Activated effector memory CD4-positive, alpha-beta T cell treated with Interleukin-2 at 50 U/mL for 16 hours (primary cell): ENCODE data around the gene TRAPPC3.

ENCODE experiments used
- DNase-seq: peaks from one replicate; pipeline ENCODE4 v3.0.0-alpha.2; 2020

Gene TRAPPC3

DNA sequence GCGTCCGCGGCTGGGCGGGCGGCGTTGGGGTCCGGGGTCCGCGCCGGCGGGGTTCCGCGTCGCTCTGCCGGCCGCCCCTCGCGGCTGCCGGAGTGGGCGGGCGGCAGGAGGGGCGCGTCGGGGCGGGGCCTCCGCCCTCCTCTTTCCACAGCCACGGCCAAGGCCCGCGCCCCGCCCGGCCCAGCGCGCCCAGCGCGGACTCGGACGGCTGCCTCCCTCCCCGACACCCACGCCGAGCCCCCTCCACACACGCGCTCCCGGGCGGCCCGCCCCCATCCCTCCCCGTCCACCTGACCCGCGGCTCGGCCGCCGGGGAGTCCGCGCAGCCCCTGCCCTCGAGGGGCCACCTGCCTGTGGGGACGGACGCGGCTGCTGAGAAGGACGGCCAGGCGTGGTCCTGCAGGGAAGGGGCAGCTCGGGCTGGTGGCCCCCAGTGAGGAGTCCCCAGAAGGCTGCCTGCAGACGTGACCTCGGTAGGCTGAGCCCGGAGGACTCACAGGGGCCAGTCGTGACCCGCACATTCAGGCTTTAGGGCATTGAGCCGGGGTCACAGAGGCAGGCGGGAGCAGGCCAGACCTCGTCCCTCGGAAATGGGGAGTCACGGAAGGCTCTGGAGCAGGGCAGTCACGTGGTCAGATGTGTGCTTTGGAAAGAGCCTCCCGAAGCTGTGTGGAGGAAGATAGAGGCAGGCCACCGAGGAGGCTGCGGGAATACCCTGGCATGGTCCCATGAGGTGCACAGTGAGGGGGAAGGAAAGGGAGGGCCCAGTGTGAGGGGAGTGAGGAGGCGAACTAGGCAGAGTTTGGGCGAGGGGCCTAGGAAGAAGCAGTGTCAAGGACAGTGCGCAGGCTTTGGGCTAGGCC, 23.9 kb downstream of the TRAPPC3 start, which contains the start of gene COL8A2:
TSS of gene COL8A2 (minus strand) at position 94 of the 863 bp plus-strand sequence. CDS start 24,980 bp downstream, outside the sequence.
- DNase-seq = no peak

DNA sequence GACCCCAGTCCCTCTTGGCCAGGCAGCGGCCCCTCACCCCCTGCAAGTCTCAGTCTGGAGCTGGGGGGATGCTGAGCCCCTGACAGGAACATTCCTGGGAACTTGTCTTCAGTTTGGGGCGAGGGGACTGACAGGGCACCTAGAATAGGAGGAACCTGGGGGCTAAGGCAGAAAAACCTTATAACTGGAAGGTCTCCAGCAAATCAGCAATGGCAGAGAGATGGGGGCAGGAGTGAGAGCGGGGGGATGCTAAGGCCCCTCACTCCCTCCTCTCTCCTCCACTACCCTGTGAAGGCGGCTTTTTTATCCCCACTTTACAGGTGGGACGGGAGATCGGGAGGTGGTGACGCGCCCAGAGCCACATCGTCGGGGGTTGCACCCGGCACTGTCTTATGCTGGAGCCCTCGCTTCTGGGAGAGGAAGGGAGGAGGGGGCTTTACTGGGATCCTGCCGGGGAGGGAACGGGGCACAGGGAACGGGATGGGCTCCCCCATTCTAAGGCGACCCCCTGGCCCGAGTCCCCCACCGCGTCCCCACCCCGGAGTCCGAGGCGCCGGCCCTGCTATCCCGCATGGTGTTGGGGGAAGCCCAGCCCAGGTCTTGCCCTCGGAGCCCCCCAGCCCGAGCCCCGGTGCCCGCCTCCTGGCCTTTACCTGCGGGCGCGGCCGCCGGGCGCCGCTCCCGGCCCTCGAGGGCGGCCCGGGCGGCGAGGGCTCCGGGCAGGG, 24.7 kb downstream of the TRAPPC3 start:
- no peak for DNase-seq

DNA sequence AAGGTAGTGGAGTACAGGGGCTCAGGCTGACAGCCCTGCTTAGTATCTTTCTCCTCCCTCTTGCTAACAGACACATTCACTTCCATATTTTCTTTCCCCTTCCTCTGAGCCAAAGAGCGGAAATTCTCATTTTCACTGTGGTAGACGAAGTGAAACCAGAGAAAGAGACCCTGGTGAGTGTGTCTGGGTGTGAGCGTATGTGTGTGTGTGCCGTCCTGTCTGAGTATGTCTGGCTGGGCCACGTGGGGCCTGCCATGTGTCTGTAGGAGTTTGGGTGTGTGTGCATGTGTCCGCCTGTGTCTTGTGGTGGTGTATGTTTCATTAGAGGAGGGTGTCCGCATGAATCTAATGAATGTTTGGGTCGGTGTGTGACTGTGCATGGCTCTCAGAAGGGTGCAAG, 25.9 kb downstream of the TRAPPC3 start:
- DNase-seq = no peak

DNA sequence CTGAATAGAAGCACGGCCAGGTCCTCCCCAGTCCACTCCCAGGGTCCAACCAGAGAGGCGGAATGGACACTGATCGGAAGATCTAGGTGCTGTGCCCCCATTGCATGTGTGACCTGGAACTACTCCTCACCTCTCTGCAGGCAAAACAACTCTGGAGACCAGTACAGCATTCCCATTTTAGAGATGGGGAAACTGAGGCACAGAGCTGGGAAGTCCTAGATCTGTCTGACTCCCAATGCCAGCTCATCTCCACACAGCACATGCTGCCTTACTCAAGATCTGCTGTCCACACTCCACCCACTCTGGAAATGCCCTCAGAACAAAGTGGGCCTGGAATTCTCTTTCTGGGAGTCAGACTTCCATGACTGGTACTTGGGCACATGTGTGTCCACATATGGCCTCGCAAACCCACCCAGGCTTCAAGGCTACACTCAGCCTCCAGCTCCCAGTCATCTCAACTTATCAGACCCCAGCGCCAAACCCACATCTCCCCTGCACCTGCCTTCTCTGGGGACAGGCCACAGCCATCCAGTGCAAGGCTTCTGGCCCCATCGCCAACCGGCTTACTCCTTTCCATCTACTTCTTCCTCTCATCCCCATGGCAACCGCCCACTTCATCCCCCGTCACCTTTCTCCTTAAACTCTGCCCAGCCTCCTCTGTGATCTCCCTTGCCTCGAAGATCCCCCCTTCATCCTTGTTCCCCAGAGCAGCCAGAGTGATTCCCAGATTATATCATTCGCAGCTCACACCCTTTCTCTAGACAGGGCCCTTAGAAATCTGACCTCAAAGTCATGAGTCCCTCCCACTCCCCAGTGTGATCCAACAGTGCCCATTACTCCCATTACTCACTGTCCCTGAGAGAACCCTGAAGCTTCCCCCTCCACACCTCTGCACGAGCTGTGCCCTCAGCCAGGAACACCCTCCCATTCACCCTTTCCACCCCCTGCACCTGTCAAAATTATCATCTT, 26.9 kb downstream of the TRAPPC3 start:
- no peak for DNase-seq

DNA sequence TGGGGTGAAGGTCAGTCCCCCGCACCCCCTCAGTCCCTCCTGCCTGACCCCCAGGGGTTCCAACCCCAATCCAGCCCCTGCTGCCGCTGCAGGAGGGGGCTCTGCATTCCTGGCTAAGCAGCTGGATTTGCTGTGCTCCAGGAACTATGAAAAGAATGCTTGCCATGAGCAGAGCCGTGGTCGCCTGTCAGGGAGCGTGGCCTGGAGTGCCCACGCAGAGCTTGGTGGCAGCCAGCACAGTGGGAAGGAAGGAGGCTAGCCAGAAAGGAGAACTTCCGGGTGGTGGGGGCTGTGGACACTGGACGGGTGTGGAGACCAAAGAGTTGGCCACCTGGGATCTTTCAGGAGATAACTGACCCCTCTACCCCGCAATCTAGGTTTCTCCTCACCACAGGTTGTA, 29.8 kb downstream of the TRAPPC3 start:
- DNase-seq = no peak

DNA sequence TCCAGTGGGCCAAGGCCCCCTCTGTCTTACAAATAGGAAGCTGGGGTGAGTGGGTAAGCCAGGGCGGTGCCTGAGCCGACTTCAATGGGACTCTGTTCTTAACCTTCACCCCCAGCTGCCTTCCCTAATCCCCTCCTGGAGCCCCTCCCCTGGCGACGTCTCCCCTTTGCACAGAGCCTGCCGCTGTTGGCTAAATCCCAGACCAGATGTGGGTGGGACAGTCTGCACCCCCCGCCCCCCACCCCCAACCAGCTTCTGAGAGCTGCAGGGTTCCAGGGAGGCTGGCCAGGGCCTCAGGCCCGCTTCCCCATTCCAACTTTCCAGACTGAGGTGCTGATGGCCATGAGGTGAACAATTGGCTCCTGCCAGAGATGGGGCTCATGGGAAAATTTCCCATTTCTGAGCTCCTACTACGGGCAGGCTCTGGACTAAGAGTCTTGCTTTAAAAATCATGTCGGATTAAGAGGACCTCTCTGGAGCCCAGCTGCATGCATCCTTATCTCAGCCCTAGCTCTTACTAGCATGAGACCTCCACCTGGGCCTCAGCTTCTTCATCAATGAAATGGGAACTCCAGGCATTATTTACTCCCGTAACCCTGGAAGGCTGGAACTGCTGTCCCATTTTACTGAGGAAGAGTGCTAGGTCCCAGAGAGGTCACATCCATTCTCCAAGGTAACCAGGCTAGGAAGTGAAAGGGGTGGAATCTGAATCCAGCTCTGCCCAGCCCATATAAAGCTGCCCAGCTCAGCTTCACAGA, 30.7 kb downstream of the TRAPPC3 start:
- no peak for DNase-seq

DNA sequence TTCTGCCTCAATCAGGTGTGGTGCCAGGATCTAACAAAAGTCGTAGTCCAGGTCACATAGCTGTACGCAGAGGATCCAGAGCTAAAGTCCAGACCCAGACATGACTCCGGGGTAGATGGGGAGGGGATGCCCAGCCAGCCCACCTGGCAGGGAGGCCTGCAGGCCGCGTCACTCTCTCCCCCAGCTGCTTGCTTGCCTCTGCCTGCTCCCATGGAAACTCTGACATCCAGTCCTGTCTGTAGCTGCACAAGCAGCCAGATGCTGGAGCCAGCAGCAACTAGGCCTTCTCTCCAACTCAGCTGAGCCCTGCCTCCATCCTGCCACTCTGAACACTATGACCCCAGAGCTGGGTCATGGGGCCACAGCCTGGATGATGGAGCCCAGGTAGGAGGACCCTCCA, 32.4 kb downstream of the TRAPPC3 start:
- no peak for DNase-seq

DNA sequence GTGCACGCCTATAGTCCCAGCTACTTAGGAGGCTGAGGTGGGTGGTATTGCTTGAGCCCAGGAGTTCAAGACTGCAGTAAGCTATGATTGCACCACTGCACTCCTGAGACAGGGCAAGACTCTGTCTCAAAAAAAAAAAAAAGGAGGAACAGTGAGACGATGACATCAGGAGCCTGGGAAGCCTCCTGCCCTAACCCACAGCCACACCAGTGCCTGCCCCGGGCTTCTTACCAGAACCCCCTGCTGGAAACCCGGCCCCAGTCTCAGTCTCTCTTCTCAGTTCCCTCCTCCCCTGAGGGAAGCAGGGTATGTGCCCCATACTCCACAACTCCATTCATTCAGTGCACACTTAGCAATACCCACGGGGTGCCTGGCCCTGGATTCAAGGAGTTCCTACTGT, 33.4 kb downstream of the TRAPPC3 start:
- no peak for DNase-seq

DNA sequence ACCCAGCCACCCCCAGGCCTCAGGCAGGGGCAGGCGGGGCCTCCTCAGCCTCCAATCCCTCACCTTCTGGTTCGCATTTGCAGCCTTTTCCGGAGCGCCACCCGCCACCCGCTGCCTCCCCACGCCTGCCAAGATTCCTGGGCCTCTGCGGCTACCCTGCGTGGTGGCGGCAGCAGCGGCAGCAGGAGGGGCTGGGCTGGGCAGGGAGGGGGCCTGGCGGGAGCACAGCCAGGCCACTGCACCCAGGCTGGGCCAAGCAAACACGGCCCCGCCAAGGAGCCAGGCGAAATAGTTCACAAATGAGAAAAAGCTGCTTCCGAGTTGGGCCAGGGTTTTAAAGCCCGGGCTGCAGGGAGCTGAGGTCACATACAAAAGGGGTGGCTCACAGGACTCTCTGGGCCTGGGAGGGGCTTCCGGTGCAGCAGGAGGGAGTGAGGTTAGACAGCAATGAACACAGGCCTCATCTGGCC, 34.1 kb downstream of the TRAPPC3 start:
- DNase-seq = no peak

DNA sequence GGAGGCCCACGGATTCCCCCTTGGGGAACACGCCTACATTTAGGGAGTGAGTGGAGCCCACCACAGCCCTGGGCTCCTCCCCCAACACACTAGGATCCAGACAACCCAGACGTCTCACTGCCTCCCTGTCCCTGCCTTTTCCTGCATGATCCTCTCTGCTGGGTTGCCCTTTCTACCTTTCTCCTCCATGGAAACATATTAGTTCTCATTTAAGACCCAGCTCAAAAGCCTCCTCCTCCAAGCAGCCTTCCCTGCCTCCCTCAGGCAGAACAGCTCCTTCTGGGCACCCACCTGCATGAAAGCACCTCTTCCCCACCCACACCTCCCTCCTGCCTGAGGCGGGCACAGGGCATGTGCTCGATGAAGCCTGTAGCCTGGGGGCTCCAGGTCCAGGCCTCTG, 34.9 kb downstream of the TRAPPC3 start:
- no peak for DNase-seq

DNA sequence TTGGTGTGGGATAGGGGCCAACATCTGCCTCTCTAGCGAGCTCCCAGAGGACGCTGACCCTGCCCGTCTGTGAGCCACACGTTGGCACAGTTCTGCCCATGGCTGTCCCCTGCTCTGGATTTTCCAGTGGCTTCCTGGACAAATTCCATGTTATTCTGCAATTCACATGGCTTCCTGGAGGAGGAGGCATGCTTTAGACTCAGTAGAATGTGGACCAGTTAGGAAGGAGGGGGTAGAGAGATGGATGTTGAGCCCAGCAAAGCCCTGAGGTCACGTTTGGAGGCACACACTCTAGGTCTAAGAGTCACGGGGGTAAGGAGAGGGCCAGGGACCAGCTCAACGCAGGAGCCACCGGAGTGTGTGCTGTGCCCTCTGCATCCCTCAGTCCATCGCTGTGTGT, 36.5 kb downstream of the TRAPPC3 start:
- DNase-seq = no peak

DNA sequence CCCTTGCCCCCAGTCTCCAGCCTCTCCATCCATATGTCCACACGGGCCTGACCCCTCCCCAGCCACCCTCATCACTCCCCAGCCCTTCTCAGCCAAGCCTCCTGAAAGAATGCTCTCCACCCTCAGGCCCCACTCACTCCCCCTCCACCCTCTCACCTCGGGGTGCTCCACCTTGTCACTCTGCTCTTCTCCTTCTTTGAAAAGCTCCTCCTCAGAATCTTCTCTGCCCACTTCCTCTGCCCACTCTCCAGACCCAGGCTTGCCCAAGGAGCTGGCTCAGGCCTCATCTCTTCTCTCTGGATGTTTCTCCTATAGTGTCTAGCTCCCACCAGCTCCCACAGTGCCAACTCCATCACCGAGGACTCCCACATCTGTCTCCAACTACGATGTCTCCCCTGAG, 38.1 kb downstream of the TRAPPC3 start:
- no peak for DNase-seq

DNA sequence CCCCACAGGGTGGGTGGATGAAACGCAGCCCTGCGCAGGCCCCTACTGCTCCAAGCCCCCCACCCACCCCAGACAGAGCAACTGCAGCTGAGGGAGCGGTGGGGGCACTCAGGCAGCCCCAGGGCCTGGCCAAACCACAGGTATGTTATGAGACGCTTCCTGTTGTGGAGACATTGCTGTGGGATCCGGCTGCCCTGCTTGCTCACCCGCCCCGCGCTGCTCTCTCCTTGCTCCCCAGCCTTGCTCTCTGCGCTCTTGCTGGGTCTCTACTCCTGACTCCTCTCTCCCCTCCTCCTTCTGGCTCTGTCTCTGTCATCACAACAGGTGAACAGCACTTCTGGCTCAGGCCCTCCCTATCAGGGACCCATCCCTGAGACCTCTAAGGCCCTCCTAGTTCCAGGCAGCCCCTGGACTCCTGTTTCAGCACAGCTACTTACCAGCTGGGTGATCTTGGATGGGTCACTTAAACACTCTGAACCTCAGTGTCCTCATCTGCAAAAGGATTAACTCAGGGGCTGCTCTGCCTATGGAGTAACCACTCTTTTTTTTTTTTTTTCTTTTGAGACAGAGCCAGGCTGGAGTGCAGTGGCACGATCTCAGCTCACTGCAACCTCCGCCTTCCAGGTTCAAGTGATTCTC, 40.1 kb downstream of the TRAPPC3 start:
- DNase-seq = peak; percentile 35

DNA sequence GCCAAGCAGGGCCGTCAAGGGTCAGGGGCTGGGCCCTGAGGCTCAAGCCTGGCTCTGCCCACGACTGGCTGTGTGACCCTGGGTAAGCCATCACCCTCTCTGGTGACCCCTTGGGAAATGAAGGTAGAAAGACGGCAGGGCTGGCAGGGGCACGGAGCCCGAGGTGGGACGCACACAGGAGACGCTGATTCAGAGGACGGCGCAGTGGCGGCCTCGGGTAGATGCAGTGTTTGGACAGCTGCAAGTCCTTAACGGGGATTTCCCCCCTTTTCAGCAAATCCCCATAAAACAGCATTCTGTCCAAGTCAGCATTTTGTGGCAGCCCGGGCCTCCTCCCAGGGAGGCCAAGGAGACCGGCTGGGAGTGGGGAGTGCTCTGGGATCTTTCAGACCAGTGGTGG, 41.0 kb downstream of the TRAPPC3 start:
- no peak for DNase-seq

DNA sequence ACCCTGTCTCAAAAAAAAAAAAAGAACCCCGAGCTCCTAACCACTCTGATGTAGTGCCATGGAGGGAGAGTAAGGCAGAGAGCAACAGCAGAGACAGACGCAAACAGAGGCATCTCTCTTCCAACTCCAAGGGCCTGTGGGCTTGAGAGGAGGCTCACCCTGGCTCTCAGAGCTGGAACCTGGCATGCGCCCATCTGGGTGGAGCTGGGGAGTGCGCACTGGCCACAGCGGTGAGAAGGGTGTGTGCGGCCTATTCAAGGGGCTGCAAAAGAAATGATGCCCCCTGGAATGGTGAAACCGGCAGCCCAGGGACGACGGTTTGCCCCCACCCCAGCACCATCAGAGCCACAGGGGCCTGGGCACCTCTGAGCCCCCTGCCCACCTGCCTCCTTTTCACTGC, 41.9 kb downstream of the TRAPPC3 start:
- DNase-seq = no peak

DNA sequence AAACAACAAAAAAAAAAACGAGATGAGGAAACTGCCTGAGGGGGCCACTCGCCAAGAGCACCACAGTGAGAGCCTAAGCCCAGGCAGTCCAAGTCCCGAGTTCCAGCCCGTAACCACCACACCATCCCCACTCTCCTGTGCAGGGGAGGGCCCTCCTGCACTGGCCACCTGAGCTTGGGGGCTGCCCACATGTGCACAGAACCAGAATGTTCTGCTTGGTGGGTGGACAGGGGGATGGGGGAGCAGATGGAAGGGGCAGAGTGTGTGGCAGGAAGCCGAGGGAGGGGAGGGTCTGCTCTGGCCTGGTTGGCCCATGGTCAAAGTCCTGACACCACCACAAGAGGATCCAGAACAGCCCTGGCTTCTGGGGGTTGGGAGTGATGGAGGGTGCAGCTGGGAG, 43.0 kb downstream of the TRAPPC3 start:
- DNase-seq = no peak

DNA sequence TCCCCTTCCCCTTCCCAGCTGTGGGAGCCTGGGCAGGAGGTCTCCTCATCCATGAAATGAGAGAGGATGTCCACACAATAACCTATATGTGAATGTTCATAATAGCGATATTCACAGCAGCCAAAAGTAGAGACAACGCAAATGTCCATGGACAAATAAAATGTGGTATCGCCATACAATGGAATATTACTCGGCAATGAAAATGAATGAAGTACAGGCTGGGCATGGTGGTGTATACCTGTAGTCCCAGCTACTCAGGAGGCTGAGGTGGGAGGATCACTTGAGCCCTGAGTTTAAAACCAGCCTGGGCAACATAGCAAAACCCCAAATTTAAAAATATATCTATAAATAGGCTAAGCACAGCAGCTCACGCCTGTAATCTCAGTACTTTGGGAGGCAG, 47.7 kb downstream of the TRAPPC3 start:
- no peak for DNase-seq

DNA sequence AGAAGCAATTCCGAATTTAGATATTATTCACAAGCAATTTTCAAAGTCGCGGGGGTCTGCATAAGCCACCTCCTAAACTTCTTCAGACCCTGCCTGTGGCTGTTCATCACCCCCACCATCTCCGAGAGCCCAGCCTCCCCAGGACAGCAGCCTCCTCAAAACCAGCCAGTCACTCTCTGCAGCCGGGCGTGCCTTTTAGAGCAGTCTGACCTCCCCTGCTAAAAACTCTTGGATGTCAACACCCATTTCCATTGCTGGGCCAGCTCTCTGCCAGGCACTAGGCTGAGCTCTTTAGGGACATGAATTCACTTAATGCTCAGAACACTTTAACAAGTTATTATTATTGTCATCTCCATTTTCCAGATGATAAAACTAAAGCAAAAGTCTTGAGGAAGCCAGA, 48.9 kb downstream of the TRAPPC3 start:
- no peak for DNase-seq

DNA sequence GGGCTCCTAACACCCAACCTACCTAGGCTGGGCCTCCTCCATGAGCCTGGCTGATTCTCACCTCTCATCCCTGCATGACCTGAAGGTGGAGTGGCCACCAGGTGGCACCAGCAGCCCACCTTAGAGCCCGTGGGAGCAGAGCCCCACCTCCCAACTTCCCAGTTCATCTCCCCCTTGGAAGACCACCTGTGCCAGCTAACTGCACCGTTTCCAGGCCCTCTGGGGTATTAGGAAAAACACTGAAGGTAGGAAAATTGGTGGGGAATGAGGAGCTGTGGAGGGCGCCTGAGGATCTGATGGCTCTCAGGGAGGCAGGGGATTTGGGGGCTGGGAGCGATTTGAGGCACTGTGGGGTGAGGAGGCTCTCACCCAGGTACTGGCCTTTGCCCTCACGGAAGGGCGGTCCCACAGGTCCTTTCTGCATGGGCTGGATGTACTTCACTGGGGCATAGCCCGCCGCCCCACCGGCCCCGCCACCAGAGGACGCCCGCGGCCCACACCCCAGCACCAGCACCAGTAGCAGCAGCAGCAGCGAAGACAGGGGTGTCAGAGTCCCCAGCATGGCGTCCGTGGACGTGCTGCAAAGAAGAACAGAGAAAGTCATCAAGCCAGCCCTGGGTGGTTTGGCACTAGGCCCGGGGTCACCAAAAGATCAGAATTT, 49.5 kb downstream of the TRAPPC3 start:
- peak; percentile 57 for DNase-seq

DNA sequence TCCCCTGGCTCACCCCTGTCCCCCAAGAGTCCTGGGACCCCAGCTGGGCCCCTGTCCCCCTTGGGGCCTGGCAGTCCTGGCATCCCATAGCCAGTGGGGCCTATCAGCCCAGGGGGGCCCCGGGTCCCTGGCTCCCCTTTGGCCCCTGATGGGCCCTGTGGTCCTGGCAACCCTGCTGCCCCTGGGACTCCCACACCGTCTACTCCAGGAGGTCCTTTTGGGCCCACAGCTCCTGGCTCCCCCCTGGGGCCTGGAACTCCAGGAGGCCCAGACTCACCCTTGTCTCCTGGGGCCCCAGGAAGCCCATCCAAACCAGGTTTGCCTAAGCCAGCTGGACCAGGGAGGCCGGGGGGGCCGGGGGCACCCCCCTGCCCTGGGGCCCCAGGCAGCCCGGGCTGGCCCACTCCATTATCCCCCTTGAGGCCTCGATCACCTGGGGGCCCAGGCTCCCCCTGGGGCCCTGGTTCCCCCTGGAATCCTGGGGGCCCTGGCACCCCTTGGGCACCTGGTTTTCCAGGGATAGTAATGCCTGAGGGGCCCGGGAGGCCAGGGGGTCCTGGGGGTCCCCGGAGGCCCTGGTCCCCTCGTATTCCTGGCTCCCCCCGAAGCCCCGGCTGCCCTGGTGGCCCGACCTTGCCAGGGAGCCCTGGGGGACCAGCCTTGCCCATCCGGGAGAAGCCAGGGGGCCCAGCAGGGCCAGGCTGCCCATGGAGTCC, 50.5 kb downstream of the TRAPPC3 start:
- DNase-seq = no peak
